GM18909 (cell line): ENCODE measurements around the gene CTTN.

Source experiments
- ATAC-seq: cut with Tn5 transposase; IDR thresholded peaks from one replicate; pipeline ENCODE4 v1.9.1; 2021; ENCODE audit warnings: mild to moderate bottlenecking; ENCODE audit not compliant: unreplicated experiment, poor library complexity

The CTTN gene

GRCh38 chr11:70397983-70398833 is at the start of gene CTTN:
CTTN (plus strand) TSS chr11:70398529; CDS start chr11:70407298, 8,769 bp downstream.
- ATAC-seq, result peak; percentile 62

- ATAC-seq, result no peak
Measured at GRCh38 chr11:70348608-70349007, 49.7 kb upstream of the CTTN start.

GRCh38 chr11:70351646-70352045 is 46.7 kb upstream of the CTTN start:
- ATAC-seq, result no peak

- ATAC-seq, result no peak
Measured at GRCh38 chr11:70352100-70352499, 46.2 kb upstream of the CTTN start.

GRCh38 chr11:70352601-70353000 is 45.7 kb upstream of the CTTN start:
- ATAC-seq, result no peak

- ATAC-seq, result no peak
Measured at GRCh38 chr11:70353329-70353728, 45.0 kb upstream of the CTTN start.

- ATAC-seq, result no peak
Measured at GRCh38 chr11:70353900-70354568, 44.3 kb upstream of the CTTN start.

GRCh38 chr11:70354629-70355028 is 43.7 kb upstream of the CTTN start:
- no peak for ATAC-seq

GRCh38 chr11:70358753-70359152 is 39.6 kb upstream of the CTTN start:
- ATAC-seq, result no peak

- no peak for ATAC-seq
Measured at GRCh38 chr11:70359451-70360205, 38.7 kb upstream of the CTTN start.

GRCh38 chr11:70360211-70360610 is 38.1 kb upstream of the CTTN start:
- no peak for ATAC-seq

GRCh38 chr11:70364178-70364577 is 34.2 kb upstream of the CTTN start:
- ATAC-seq, result no peak

GRCh38 chr11:70364745-70365543 is 33.4 kb upstream of the CTTN start:
- no peak for ATAC-seq

- ATAC-seq, result no peak
Measured at GRCh38 chr11:70365544-70365927, 32.8 kb upstream of the CTTN start.

GRCh38 chr11:70367071-70367470 is 31.3 kb upstream of the CTTN start:
- ATAC-seq, result no peak

GRCh38 chr11:70368961-70369360 is 29.4 kb upstream of the CTTN start:
- no peak for ATAC-seq

- no peak for ATAC-seq
Measured at GRCh38 chr11:70371241-70371640, 27.1 kb upstream of the CTTN start.

- no peak for ATAC-seq
Measured at GRCh38 chr11:70372076-70372475, 26.3 kb upstream of the CTTN start.

GRCh38 chr11:70376621-70377020 is 21.7 kb upstream of the CTTN start:
- no peak for ATAC-seq

GRCh38 chr11:70377645-70378044 is 20.7 kb upstream of the CTTN start:
- no peak for ATAC-seq
